Activated CD8-positive, alpha-beta T cell treated with anti-CD3 and anti-CD28 coated beads for 36 hours (primary cell): ENCODE results near the gene IL20. TPM values are rescaled to one million over a fixed set of nuclear protein-coding genes. Genes with fewer than 3 reads are reported as not detected.
A peak's percentile ranks its signal among the peaks of the same experiment; 100 is the strongest.

Experiments used
- ATAC-seq: fragments of 200-7000 bp; cut with Tn5 transposase; one replicate; pipeline ENCODE4 v1.10.0; 2021; ENCODE audit warnings: mild to moderate bottlenecking, moderate library complexity
- CTCF ChIA-PET: fragments of 350-600 bp; sonication (Branson Sonifier 250); formaldehyde crosslinking; loops from one replicate; lab custom pipeline; 2021; ENCODE audit warnings: antibody characterized with exemption; lab: Charles Lee
- POLR2A ChIA-PET: fragments of 350-600 bp; sonication (Branson Sonifier 250); formaldehyde crosslinking; loops from one replicate; lab custom pipeline; 2021; ENCODE audit warnings: antibody characterized with exemption; lab: Charles Lee
- DNase-seq: peaks from one replicate; pipeline ENCODE4 v3.0.0-alpha.2; 2020
- H3K27ac Mint-ChIP-seq: one replicate; pipeline ENCODE4 v1.8.0; 2021; ENCODE audit warnings: mild to moderate bottlenecking, mixed read lengths
- H3K27me3 Mint-ChIP-seq: one replicate; pipeline ENCODE4 v1.8.0; 2021; ENCODE audit warnings: mixed read lengths
- H3K36me3 Mint-ChIP-seq: one replicate; pipeline ENCODE4 v1.8.0; 2021; ENCODE audit warnings: low read depth, mixed read lengths
- H3K4me1 Mint-ChIP-seq: one replicate; pipeline ENCODE4 v1.8.0; 2021; ENCODE audit warnings: low read depth, mixed read lengths
- H3K4me3 Mint-ChIP-seq: one replicate; pipeline ENCODE4 v1.8.0; 2021; ENCODE audit warnings: mild to moderate bottlenecking, moderate library complexity, mixed read lengths
- H3K9me3 Mint-ChIP-seq: one replicate; pipeline ENCODE4 v1.8.0; 2021; ENCODE audit warnings: mixed read lengths
- CTCF ChIP-seq: fragments of 200-600 bp; IDR thresholded peaks from one replicate; pipeline ENCODE4 v1.8.0; 2022; ENCODE audit warnings: antibody characterized with exemption, mild to moderate bottlenecking
- intact Hi-C: fragments of 100-400 bp; cut with micrococcal nuclease; formaldehyde crosslinking; loops from one replicate; pipeline ENCODE4 v1.10.0; 2022
- total RNA-seq, 2 experiments: library from RNA; stranded (reverse); gene quantifications; one replicate each; pipeline ENCODE4 v1.2.3, GENCODE V29; 2021

Gene IL20
- total RNA-seq, 2 experiments from 2014 or later = not detected

- intact Hi-C loops = no loop called here
- TF ChIP-seq CTCF = no peak
- Mint-ChIP-seq H3K4me1 (peaks cover 85% of the 10 kb centered on the region), H3K27me3 (no peaks in the 10 kb centered on the region), H3K27ac (peak overlapping the region; percentile 65), H3K4me3 (peak overlapping the region; percentile 61), H3K36me3 (peaks cover 65% of the 10 kb centered on the region), H3K9me3 (no peaks in the 10 kb centered on the region)
- ChIA-PET POLR2A (interaction anchor here (0.6 to 2.7 kb wide), 14 partner anchors 8 to 1704 kb away, joined by 3 to 15 read pairs (median 4); partner anchors contain the start of genes FCMR, IL20 and IL24), CTCF (interaction anchor here (0.9 to 6.0 kb wide), 30 partner anchors 8 to 430 kb away, joined by 3 to 47 read pairs (median 4); partner anchors contain the start of genes DYRK3, FCMR and IL20)
- DNase-seq (peak; percentile 41), ATAC-seq (peak; percentile 24)
Observed at GRCh38 chr1:206909161-206909882, 43.9 kb downstream of the IL20 start.

- ChIA-PET CTCF (interaction anchor here (0.9 to 6.0 kb wide), 20 partner anchors 8 to 275 kb away, joined by 3 to 47 read pairs (median 8); partner anchors contain the start of genes DYRK3 and IL20), POLR2A (interaction anchor here (0.6 to 2.7 kb wide), 7 partner anchors 9 to 334 kb away, joined by 3 to 15 read pairs (median 4); partner anchors contain the start of genes FCMR, IL20 and IL24)
- Mint-ChIP-seq H3K36me3 (peaks cover 63% of the 10 kb centered on the region), H3K4me1 (peaks cover 85% of the 10 kb centered on the region), H3K9me3 (no peaks in the 10 kb centered on the region), H3K27me3 (no peaks in the 10 kb centered on the region), H3K27ac (no peak overlapping the region), H3K4me3 (peak overlapping the region; percentile 37)
- DNase-seq (no peak), ATAC-seq (no peak)
- TF ChIP-seq CTCF = no peak
- intact Hi-C loops = loop anchor here (5.0 kb wide), 1 partner anchor 173 kb away; no protein-coding TSS in a partner anchor
Observed at GRCh38 chr1:206909883-206910318, 44.5 kb downstream of the IL20 start.

GRCh38 chr1:206911064-206911663 is 45.7 kb downstream of the IL20 start:
- peak; percentile 58 for DNase-seq
- intact Hi-C loops = loop anchor here (5.0 kb wide), 1 partner anchor 174 kb away; no protein-coding TSS in a partner anchor
- TF ChIP-seq CTCF = peak; percentile 85
- ChIA-PET CTCF (interaction anchor here (0.7 to 12.9 kb wide), 52 partner anchors 10 to 421 kb away, joined by 3 to 289 read pairs (median 12); partner anchors contain the start of genes DYRK3, FCMR, IL10 and IL19), POLR2A (interaction anchor here (0.8 to 1.4 kb wide), 3 partner anchors 101 to 171 kb away, joined by 3 read pairs; no protein-coding TSS in a partner anchor)
- H3K27ac Mint-ChIP-seq = no peak overlapping the region
- peaks cover 85% of the 10 kb centered on the region for H3K4me1 Mint-ChIP-seq
- peak; percentile 56 for ATAC-seq
- no peaks in the 10 kb centered on the region for H3K9me3 Mint-ChIP-seq
- H3K36me3 Mint-ChIP-seq = peaks cover 64% of the 10 kb centered on the region
- no peak overlapping the region for H3K4me3 Mint-ChIP-seq
- H3K27me3 Mint-ChIP-seq = no peaks in the 10 kb centered on the region

GRCh38 chr1:206912445-206913095 is 47.1 kb downstream of the IL20 start:
- peaks cover 66% of the 10 kb centered on the region for H3K36me3 Mint-ChIP-seq

More at GRCh38 chr1:206912445-206913095, 47.1 kb downstream of the IL20 start:
- ATAC-seq = peak; percentile 45
- H3K4me3 Mint-ChIP-seq = no peak overlapping the region
- TF ChIP-seq CTCF = peak; percentile 80
- ChIA-PET CTCF (interaction anchor here (0.6 to 12.9 kb wide), 71 partner anchors 9 to 442 kb away, joined by 3 to 289 read pairs (median 6); partner anchors contain the start of genes DYRK3, FCMR, IKBKE and IL10), POLR2A (interaction anchor here (0.6 to 1.8 kb wide), 6 partner anchors 11 to 201 kb away, joined by 3 to 6 read pairs (median 3); no protein-coding TSS in a partner anchor)
- peak; percentile 77 for DNase-seq
- peak overlapping the region; percentile 63 for H3K27ac Mint-ChIP-seq
- H3K9me3 Mint-ChIP-seq = no peaks in the 10 kb centered on the region
- intact Hi-C loops = loop anchor here (1.0 to 5.0 kb wide), 3 partner anchors 47 to 175 kb away; partner anchors contain the start of gene IL20
- peaks cover 86% of the 10 kb centered on the region for H3K4me1 Mint-ChIP-seq
- no peaks in the 10 kb centered on the region for H3K27me3 Mint-ChIP-seq
